ENCODE results near the gene TSC2. TPM values are rescaled to one million over a fixed set of nuclear protein-coding genes. Genes with fewer than 3 reads are reported as not detected.
"Not testable (repeated sequence)": the region's sequence is repeated elsewhere in the genome, so short reads cannot be mapped to it uniquely, and the experiment has no call there.

Gene TSC2
- total and polyA plus RNA-seq, 2 donors (not counting 1 experiment from before 2014, with no cell fraction given) = 24.5 to 46.6 TPM

- H3K4me2 ChIP-seq (ENCODE audit: extremely low read depth, insufficient read depth, low read length); H3K27ac ChIP-seq (ENCODE audit: insufficient read depth, low read length); H3K9ac ChIP-seq (ENCODE audit: insufficient read depth, low read length); H3K4me1 ChIP-seq (ENCODE audit: control insufficient read depth, extremely low read depth, insufficient read depth, low read length); H2AFZ ChIP-seq (ENCODE audit: low read length); H3K79me2 ChIP-seq (ENCODE audit: control insufficient read depth, insufficient read depth, low read length); H3K27me3 ChIP-seq (ENCODE audit: control insufficient read depth, insufficient read depth, low read length); H4K20me1 ChIP-seq (ENCODE audit: control insufficient read depth, extremely low read depth, insufficient read depth, low read length); H3K9me3 ChIP-seq (ENCODE audit: control insufficient read depth, insufficient read depth, low read depth, low read length); H3K36me3 ChIP-seq (ENCODE audit: control insufficient read depth, insufficient read depth, low read length); H3K4me3 ChIP-seq (replicated peaks in 1 of 4; ENCODE audit: control extremely low read depth in 1 of 4, insufficient read depth in 1 of 4, low read depth in 3 of 4, low read length in 4 of 4); DNase-seq (ENCODE audit: low read depth in 2 of 2): not testable (repeated sequence)
These were observed 67.3 kb downstream of the TSC2 start for GRCh38 chr16:2114885-2115590.

- no peak for DNase-seq (ENCODE audit: low read depth in 2 of 2)
- Histone ChIP-seq H3K4me2 (ENCODE audit: extremely low read depth, insufficient read depth, low read length) (no peak overlapping the region), H3K79me2 (ENCODE audit: control insufficient read depth, insufficient read depth, low read length) (peaks cover 7% of the 10 kb centered on the region), H3K4me3 (replicated peaks in 1 of 4; ENCODE audit: control extremely low read depth in 1 of 4, insufficient read depth in 1 of 4, low read depth in 3 of 4, low read length in 4 of 4) (no peak overlapping the region), H3K27ac (ENCODE audit: insufficient read depth, low read length) (no peak overlapping the region), H3K9me3 (ENCODE audit: control insufficient read depth, insufficient read depth, low read depth, low read length) (no peaks in the 10 kb centered on the region), H4K20me1 (ENCODE audit: control insufficient read depth, extremely low read depth, insufficient read depth, low read length) (no peaks in the 10 kb centered on the region), H3K9ac (ENCODE audit: insufficient read depth, low read length) (no peak overlapping the region), H3K27me3 (ENCODE audit: control insufficient read depth, insufficient read depth, low read length) (no peaks in the 10 kb centered on the region), H3K36me3 (ENCODE audit: control insufficient read depth, insufficient read depth, low read length) (peaks cover 6% of the 10 kb centered on the region), H2AFZ (ENCODE audit: low read length) (no peak overlapping the region), H3K4me1 (ENCODE audit: control insufficient read depth, extremely low read depth, insufficient read depth, low read length) (no peaks in the 10 kb centered on the region)
- TF ChIP-seq CTCF (conservative IDR thresholded peaks at IDR 0.05 in 1 of 2, IDR thresholded peaks at IDR 0.05 in 1 of 2; ENCODE audit: low read depth in 1 of 2, low read length in 2 of 2) = no peak
- TF ChIP-seq EZH2 (IDR thresholded peaks at IDR 0.05; ENCODE audit: low read length, missing control alignments) = no peak
These were observed 67.8 kb downstream of the TSC2 start for GRCh38 chr16:2115591-2115973.

GRCh38 chr16:2116428-2116827 is 68.6 kb downstream of the TSC2 start:
- not testable (repeated sequence) for H3K4me2 ChIP-seq (ENCODE audit: extremely low read depth, insufficient read depth, low read length); H3K9me3 ChIP-seq (ENCODE audit: control insufficient read depth, insufficient read depth, low read depth, low read length); H3K27ac ChIP-seq (ENCODE audit: insufficient read depth, low read length); H3K36me3 ChIP-seq (ENCODE audit: control insufficient read depth, insufficient read depth, low read length); H2AFZ ChIP-seq (ENCODE audit: low read length); H3K79me2 ChIP-seq (ENCODE audit: control insufficient read depth, insufficient read depth, low read length); H3K4me1 ChIP-seq (ENCODE audit: control insufficient read depth, extremely low read depth, insufficient read depth, low read length); H3K27me3 ChIP-seq (ENCODE audit: control insufficient read depth, insufficient read depth, low read length); H3K4me3 ChIP-seq (replicated peaks in 1 of 4; ENCODE audit: control extremely low read depth in 1 of 4, insufficient read depth in 1 of 4, low read depth in 3 of 4, low read length in 4 of 4); DNase-seq (ENCODE audit: low read depth in 2 of 2); H4K20me1 ChIP-seq (ENCODE audit: control insufficient read depth, extremely low read depth, insufficient read depth, low read length); H3K9ac ChIP-seq (ENCODE audit: insufficient read depth, low read length)

- not testable (repeated sequence) for H3K27me3 ChIP-seq (ENCODE audit: control insufficient read depth, insufficient read depth, low read length); H2AFZ ChIP-seq (ENCODE audit: low read length); H3K4me3 ChIP-seq (replicated peaks in 1 of 4; ENCODE audit: control extremely low read depth in 1 of 4, insufficient read depth in 1 of 4, low read depth in 3 of 4, low read length in 4 of 4); H3K4me1 ChIP-seq (ENCODE audit: control insufficient read depth, extremely low read depth, insufficient read depth, low read length); H3K27ac ChIP-seq (ENCODE audit: insufficient read depth, low read length); H3K36me3 ChIP-seq (ENCODE audit: control insufficient read depth, insufficient read depth, low read length); H3K4me2 ChIP-seq (ENCODE audit: extremely low read depth, insufficient read depth, low read length); H3K9ac ChIP-seq (ENCODE audit: insufficient read depth, low read length); H3K9me3 ChIP-seq (ENCODE audit: control insufficient read depth, insufficient read depth, low read depth, low read length); H4K20me1 ChIP-seq (ENCODE audit: control insufficient read depth, extremely low read depth, insufficient read depth, low read length); DNase-seq (ENCODE audit: low read depth in 2 of 2)
- peaks cover 17% of the 10 kb centered on the region for H3K79me2 ChIP-seq (ENCODE audit: control insufficient read depth, insufficient read depth, low read length)
These were observed 69.6 kb downstream of the TSC2 start for GRCh38 chr16:2117341-2117740.

GRCh38 chr16:2117960-2118722 is 70.4 kb downstream of the TSC2 start:
- H3K27ac ChIP-seq (ENCODE audit: insufficient read depth, low read length); DNase-seq (ENCODE audit: low read depth in 2 of 2); H3K4me1 ChIP-seq (ENCODE audit: control insufficient read depth, extremely low read depth, insufficient read depth, low read length); H4K20me1 ChIP-seq (ENCODE audit: control insufficient read depth, extremely low read depth, insufficient read depth, low read length); H3K4me3 ChIP-seq (replicated peaks in 1 of 4; ENCODE audit: control extremely low read depth in 1 of 4, insufficient read depth in 1 of 4, low read depth in 3 of 4, low read length in 4 of 4); H2AFZ ChIP-seq (ENCODE audit: low read length); H3K36me3 ChIP-seq (ENCODE audit: control insufficient read depth, insufficient read depth, low read length); H3K4me2 ChIP-seq (ENCODE audit: extremely low read depth, insufficient read depth, low read length); H3K9me3 ChIP-seq (ENCODE audit: control insufficient read depth, insufficient read depth, low read depth, low read length); H3K9ac ChIP-seq (ENCODE audit: insufficient read depth, low read length); H3K27me3 ChIP-seq (ENCODE audit: control insufficient read depth, insufficient read depth, low read length): not testable (repeated sequence)
- H3K79me2 ChIP-seq (ENCODE audit: control insufficient read depth, insufficient read depth, low read length) = peaks cover 22% of the 10 kb centered on the region
